GM12878 (cell line): ENCODE measurements around the gene ARL6. TPM values are rescaled to one million over a fixed set of nuclear protein-coding genes. Genes with fewer than 3 reads are reported as not detected.

Source experiments
- ATAC-seq: fragments of 200-7000 bp; cut with Tn5 transposase; 3 replicates; pipeline ENCODE4 v1.9.1; 2020; ENCODE audit warnings: mild to moderate bottlenecking, moderate library complexity
- BruUV-seq: library from RNA; stranded (reverse); fragments of 400-500 nt; replicated peaks from 2 replicates; lab custom pipeline; 2021; lab: Mats Ljungman, UMichigan
- CTCF ChIA-PET: fragments of 300-600 bp; sonication (Branson Sonifier 250); formaldehyde crosslinking; extraction: SDS; loops from one replicate; lab custom pipeline; 2021; ENCODE audit warnings: inconsistent platforms; lab: Yijun Ruan, JAX
- POLR2A ChIA-PET: fragments of 350-600 bp; formaldehyde crosslinking; extraction: SDS; loops from one replicate; lab custom pipeline; 2021; ENCODE audit warnings: inconsistent platforms; lab: Charles Lee
- RAD21 ChIA-PET: fragments of 300-600 bp; sonication (Branson Sonifier 250); formaldehyde crosslinking; loops from one replicate; lab custom pipeline; 2023; ENCODE audit warnings: antibody characterized with exemption; ENCODE audit not compliant: unreplicated experiment; lab: Charles Lee
- SMC1A ChIA-PET: fragments of 300-600 bp; sonication (Branson Sonifier 250); formaldehyde crosslinking; loops from one replicate; lab custom pipeline; 2023; ENCODE audit not compliant: unreplicated experiment, uncharacterized antibody; lab: Charles Lee
- DNase-seq: peaks from one replicate; pipeline ENCODE4 v3.0.0-alpha.2; 2011; ENCODE audit warnings: low read depth, low spot score
- FAIRE-seq: peaks from 3 replicates; lab custom pipeline; 2011; peaks lifted over from hg19 to GRCh38; lab: Jason Lieb, UNC
- H2AFZ ChIP-seq: 2 replicates; pipeline ENCODE4 v1.6.0; 2011; ENCODE audit warnings: low read depth, low read length, control low read depth; ENCODE audit not compliant: control insufficient read depth
- H3K27ac ChIP-seq: 2 replicates; pipeline ENCODE4 v1.5.1; 2011; ENCODE audit warnings: control low read depth; ENCODE audit not compliant: control insufficient read depth, insufficient read depth
- H3K27me3 ChIP-seq, 2 experiments: replicated peaks in 1 of 2; 2 replicates each; pipeline versions ENCODE4 v1.6.0 to v1.6.1; 2011; ENCODE audit warnings: low read length in 1 of 2; ENCODE audit not compliant: control insufficient read depth in 2 of 2, insufficient read depth in 2 of 2
- H3K36me3 ChIP-seq, 2 experiments: 2 replicates each; pipeline ENCODE4 v1.5.1; 2011; ENCODE audit warnings: low read length in 1 of 2; ENCODE audit not compliant: control insufficient read depth in 2 of 2, insufficient read depth in 2 of 2
- H3K4me1 ChIP-seq: 2 replicates; pipeline ENCODE4 v1.6.1; 2011; ENCODE audit warnings: mild to moderate bottlenecking, low read length, moderate library complexity, mixed read lengths; ENCODE audit not compliant: control insufficient read depth, insufficient read depth
- H3K4me2 ChIP-seq: 2 replicates; pipeline ENCODE4 v1.6.0; 2011; ENCODE audit warnings: control low read depth; ENCODE audit not compliant: control insufficient read depth, insufficient read depth
- H3K4me3 ChIP-seq: fragments of 200-600 bp; sonication (generic); 2 replicates; pipeline ENCODE4 v1.5.1; 2016
- H3K79me2 ChIP-seq: 2 replicates; pipeline ENCODE4 v1.6.0; 2011; ENCODE audit warnings: low read length; ENCODE audit not compliant: control insufficient read depth, insufficient read depth
- H3K9ac ChIP-seq: 2 replicates; pipeline ENCODE4 v1.8.0; 2011; ENCODE audit warnings: low read length, control low read depth, mixed read lengths; ENCODE audit not compliant: control insufficient read depth, insufficient read depth
- H3K9me3 ChIP-seq: replicated peaks from 3 replicates; pipeline ENCODE4 v1.5.1; 2011; ENCODE audit warnings: mild to moderate bottlenecking, low read length; ENCODE audit not compliant: control insufficient read depth, insufficient read depth
- H4K20me1 ChIP-seq: 2 replicates; pipeline ENCODE4 v1.6.0; 2011; ENCODE audit not compliant: control insufficient read depth, insufficient read depth
- CBFB ChIP-seq: IDR thresholded peaks from 2 replicates; pipeline ENCODE4 v1.6.1; 2016; ENCODE audit warnings: antibody characterized with exemption, low read depth
- DPF2 ChIP-seq: fragments of 450-650 bp; IDR thresholded peaks from 2 replicates; pipeline ENCODE4 v1.6.1; 2017; ENCODE audit warnings: mild to moderate bottlenecking
- EZH2 ChIP-seq: IDR thresholded peaks from 2 replicates; pipeline ENCODE4 v1.6.1; 2012; ENCODE audit warnings: low read depth, mild to moderate bottlenecking, control low read depth, inconsistent platforms, low read length, borderline replicate concordance; ENCODE audit not compliant: control insufficient read depth
- FOXK2 ChIP-seq: fragments of 450-650 bp; IDR thresholded peaks from 2 replicates; pipeline ENCODE4 v1.6.1; 2017; ENCODE audit warnings: mild to moderate bottlenecking, moderate library complexity
- GABPA ChIP-seq: IDR thresholded peaks from 2 replicates; pipeline ENCODE4 v1.6.1; 2014; ENCODE audit warnings: antibody characterized with exemption, low read depth, mild to moderate bottlenecking, inconsistent platforms
- MYB ChIP-seq: fragments of 150-350 bp; IDR thresholded peaks from 2 replicates; pipeline ENCODE4 v1.6.1; 2014; ENCODE audit warnings: mild to moderate bottlenecking, low read depth, low read length, borderline replicate concordance
- NFXL1 ChIP-seq: fragments of 450-650 bp; IDR thresholded peaks from 2 replicates; pipeline ENCODE4 v1.6.1; 2017; ENCODE audit warnings: antibody characterized with exemption, mild to moderate bottlenecking, borderline replicate concordance
- RUNX3 ChIP-seq: IDR thresholded peaks from 2 replicates; pipeline ENCODE4 v1.6.1; 2012; ENCODE audit warnings: low read length, inconsistent platforms
- SIX5 ChIP-seq: IDR thresholded peaks from 2 replicates; pipeline ENCODE4 v1.6.1; 2011; ENCODE audit warnings: mild to moderate bottlenecking, low read depth, low read length, moderate library complexity; ENCODE audit not compliant: severe bottlenecking
- SMARCA5 ChIP-seq: fragments of 450-650 bp; IDR thresholded peaks from 2 replicates; pipeline ENCODE4 v1.6.1; 2017; ENCODE audit warnings: mild to moderate bottlenecking
- STAT3 ChIP-seq: IDR thresholded peaks from 2 replicates; pipeline ENCODE4 v1.6.1; 2011; ENCODE audit warnings: low read depth, low read length, improper control_type of control experiment
- YY1 ChIP-seq: IDR thresholded peaks from 2 replicates; pipeline ENCODE4 v1.6.1; 2011; ENCODE audit warnings: low read depth, mild to moderate bottlenecking, low read length
- ZNF622 ChIP-seq: fragments of 450-650 bp; IDR thresholded peaks from 2 replicates; pipeline ENCODE4 v1.6.1; 2017; ENCODE audit warnings: mild to moderate bottlenecking, inconsistent platforms
- WGBS: methylation state at CpG from one replicate; pipeline ENCODE4 v1.1.6; 2016; ENCODE audit warnings: low lambda C conversion rate; ENCODE audit not compliant: insufficient replicate concordance, insufficient coverage; ENCODE audit errors: missing lambda C conversion rate; 5-methylcytosine and 5-hydroxymethylcytosine counted together
- in situ Hi-C: fragments of 300-500 bp; cut with MboI; formaldehyde crosslinking; loops from 9 replicates; pipeline ENCODE4 v1.14.3; 2018; ENCODE audit warnings: mixed read lengths
- intact Hi-C: fragments of 100-400 bp; cut with micrococcal nuclease; formaldehyde crosslinking; loops from one replicate; pipeline ENCODE4 v1.14.2; 2022; ENCODE audit not compliant: unreplicated experiment
- polyA plus RNA-seq, 11 experiments: library from polyadenylated mRNA; depleted of rRNA in 4 of 11; unstranded in 6 of 11; stranded (reverse) in 5 of 11; fragments of >200 nt; fragmentation: Nextera tagmentation in 4 of 11; fragmentation: Illumina TruSeq in 1 of 11; extraction: Ambion mirVana in 4 of 11; extraction: Trizol in 1 of 11; gene quantifications; 1 replicate in 1 of 11; 2 replicates in 10 of 11; pipeline versions ENCODE4 v1.2.1 to v1.2.3, GENCODE V29; 2011 to 2016; ENCODE audit warnings: inconsistent platforms in 2 of 11, missing spikeins in 2 of 11, low read depth in 1 of 11
- total RNA-seq, 4 experiments: library from RNA; depleted of rRNA in 3 of 4; stranded (reverse); fragments of >200 nt in 3 of 4; fragmentation: Illumina TruSeq in 1 of 4; extraction: Trizol in 1 of 4; gene quantifications; 2 replicates each; pipeline versions ENCODE4 v1.2.1 to v1.2.3, GENCODE V29; 2013 to 2021
- TF ChIP-seq, protein P1 (sequence below): fragments of 450-650 bp; formaldehyde crosslinking; IDR thresholded peaks from 2 replicates; pipeline ENCODE4 v1.5.0; 2022; ENCODE audit warnings: mild to moderate bottlenecking, missing genetic modification characterization
- TF ChIP-seq, protein P2 (sequence below): fragments of 450-650 bp; formaldehyde crosslinking; IDR thresholded peaks from 2 replicates; pipeline ENCODE4 v1.4.0; 2022; ENCODE audit warnings: mild to moderate bottlenecking, moderate library complexity
- TF ChIP-seq, protein P3 (sequence below), 3 experiments: IDR thresholded peaks in 2 of 3; conservative IDR thresholded peaks in 1 of 3; 2 replicates each; pipeline ENCODE4 v1.5.1; 2011; ENCODE audit warnings: low read depth in 3 of 3, low read length in 3 of 3, mild to moderate bottlenecking in 3 of 3, control low read depth in 2 of 3, moderate library complexity in 2 of 3, inconsistent platforms in 1 of 3, mixed read lengths in 1 of 3; ENCODE audit not compliant: control insufficient read depth in 2 of 3, insufficient read depth in 1 of 3; ENCODE audit errors: extremely low read depth in 1 of 3

The ARL6 gene
- total and polyA plus RNA-seq, 10 of the 15 experiments (the other 5 are each of a cell fraction or from before 2014, with no cell fraction given): 2.0 to 7.3 (median 4.3) TPM

DNA sequence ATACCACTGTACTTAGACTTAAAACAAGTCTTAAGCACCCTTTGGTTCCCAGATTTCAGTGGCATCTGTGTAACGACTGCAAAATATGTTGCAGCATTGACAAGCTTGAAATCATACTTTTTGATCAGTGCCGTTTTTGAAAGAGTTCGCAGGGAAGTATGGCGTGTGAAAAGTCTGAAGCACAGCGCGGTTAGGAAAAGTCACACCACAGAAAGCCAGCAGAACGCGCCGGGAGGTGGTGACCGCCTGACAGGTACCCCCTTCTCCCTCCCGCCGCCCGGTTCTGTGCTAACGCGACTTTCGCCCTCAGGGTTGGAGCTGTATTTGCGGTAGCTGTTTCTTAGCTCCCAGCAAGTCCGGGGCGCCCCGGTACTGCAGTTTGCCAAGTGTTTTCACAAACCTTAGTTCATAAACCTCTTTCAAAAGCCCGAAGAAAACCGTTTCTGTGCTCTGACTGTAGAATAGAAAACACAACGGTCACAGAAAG lies 56.8 kb downstream of the ARL6 start:
- peak overlapping the region; percentile 90 for H3K4me3 ChIP-seq
- TF ChIP-seq YY1 (no peak), SMARCA5 (no peak), ZNF622 (no peak), FOXK2 (no peak), GABPA (no peak), CBFB (no peak), DPF2 (no peak), STAT3 (no peak), SIX5 (no peak), MYB (no peak), EZH2 (no peak), RUNX3 (peak; percentile 10; the same call in 1 of the 2 replicates), NFXL1 (no peak)
- TF ChIP-seq, protein P1, sequence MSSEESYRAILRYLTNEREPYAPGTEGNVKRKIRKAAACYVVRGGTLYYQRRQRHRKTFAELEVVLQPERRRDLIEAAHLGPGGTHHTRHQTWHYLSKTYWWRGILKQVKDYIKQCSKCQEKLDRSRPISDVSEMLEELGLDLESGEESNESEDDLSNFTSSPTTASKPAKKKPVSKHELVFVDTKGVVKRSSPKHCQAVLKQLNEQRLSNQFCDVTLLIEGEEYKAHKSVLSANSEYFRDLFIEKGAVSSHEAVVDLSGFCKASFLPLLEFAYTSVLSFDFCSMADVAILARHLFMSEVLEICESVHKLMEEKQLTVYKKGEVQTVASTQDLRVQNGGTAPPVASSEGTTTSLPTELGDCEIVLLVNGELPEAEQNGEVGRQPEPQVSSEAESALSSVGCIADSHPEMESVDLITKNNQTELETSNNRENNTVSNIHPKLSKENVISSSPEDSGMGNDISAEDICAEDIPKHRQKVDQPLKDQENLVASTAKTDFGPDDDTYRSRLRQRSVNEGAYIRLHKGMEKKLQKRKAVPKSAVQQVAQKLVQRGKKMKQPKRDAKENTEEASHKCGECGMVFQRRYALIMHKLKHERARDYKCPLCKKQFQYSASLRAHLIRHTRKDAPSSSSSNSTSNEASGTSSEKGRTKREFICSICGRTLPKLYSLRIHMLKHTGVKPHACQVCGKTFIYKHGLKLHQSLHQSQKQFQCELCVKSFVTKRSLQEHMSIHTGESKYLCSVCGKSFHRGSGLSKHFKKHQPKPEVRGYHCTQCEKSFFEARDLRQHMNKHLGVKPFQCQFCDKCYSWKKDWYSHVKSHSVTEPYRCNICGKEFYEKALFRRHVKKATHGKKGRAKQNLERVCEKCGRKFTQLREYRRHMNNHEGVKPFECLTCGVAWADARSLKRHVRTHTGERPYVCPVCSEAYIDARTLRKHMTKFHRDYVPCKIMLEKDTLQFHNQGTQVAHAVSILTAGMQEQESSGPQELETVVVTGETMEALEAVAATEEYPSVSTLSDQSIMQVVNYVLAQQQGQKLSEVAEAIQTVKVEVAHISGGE (CRISPR knock-in tag): no peak
- TF ChIP-seq, protein P2, sequence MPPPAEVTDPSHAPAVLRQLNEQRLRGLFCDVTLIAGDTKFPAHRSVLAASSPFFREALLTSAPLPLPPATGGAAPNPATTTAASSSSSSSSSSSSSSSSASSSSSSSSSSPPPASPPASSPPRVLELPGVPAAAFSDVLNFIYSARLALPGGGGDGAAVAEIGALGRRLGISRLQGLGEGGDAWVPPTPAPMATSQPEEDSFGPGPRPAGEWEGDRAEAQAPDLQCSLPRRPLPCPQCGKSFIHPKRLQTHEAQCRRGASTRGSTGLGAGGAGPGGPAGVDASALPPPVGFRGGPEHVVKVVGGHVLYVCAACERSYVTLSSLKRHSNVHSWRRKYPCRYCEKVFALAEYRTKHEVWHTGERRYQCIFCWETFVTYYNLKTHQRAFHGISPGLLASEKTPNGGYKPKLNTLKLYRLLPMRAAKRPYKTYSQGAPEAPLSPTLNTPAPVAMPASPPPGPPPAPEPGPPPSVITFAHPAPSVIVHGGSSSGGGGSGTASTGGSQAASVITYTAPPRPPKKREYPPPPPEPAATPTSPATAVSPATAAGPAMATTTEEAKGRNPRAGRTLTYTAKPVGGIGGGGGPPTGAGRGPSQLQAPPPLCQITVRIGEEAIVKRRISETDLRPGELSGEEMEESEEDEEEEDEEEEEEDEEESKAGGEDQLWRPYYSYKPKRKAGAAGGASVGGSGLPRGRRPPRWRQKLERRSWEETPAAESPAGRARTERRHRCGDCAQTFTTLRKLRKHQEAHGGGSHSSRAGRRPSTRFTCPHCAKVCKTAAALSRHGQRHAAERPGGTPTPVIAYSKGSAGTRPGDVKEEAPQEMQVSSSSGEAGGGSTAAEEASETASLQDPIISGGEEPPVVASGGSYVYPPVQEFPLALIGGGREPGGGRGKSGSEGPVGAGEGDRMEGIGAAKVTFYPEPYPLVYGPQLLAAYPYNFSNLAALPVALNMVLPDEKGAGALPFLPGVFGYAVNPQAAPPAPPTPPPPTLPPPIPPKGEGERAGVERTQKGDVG: no peak
- TF ChIP-seq, protein P3, sequence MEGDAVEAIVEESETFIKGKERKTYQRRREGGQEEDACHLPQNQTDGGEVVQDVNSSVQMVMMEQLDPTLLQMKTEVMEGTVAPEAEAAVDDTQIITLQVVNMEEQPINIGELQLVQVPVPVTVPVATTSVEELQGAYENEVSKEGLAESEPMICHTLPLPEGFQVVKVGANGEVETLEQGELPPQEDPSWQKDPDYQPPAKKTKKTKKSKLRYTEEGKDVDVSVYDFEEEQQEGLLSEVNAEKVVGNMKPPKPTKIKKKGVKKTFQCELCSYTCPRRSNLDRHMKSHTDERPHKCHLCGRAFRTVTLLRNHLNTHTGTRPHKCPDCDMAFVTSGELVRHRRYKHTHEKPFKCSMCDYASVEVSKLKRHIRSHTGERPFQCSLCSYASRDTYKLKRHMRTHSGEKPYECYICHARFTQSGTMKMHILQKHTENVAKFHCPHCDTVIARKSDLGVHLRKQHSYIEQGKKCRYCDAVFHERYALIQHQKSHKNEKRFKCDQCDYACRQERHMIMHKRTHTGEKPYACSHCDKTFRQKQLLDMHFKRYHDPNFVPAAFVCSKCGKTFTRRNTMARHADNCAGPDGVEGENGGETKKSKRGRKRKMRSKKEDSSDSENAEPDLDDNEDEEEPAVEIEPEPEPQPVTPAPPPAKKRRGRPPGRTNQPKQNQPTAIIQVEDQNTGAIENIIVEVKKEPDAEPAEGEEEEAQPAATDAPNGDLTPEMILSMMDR (IDR thresholded peaks at IDR 0.05 in 2 of 3, conservative IDR thresholded peaks at IDR 0.05 in 1 of 3; ENCODE audit: control insufficient read depth in 2 of 3, extremely low read depth in 1 of 3, insufficient read depth in 1 of 3, low read depth in 3 of 3, low read length in 3 of 3): peak in 2 of 3 experiments; percentile 5 to 9; a peak in 1 of 6 replicates
- BruUV-seq: no TSS peak
- H3K27ac ChIP-seq: peak overlapping the region; percentile 47
- peak; percentile 73 for FAIRE-seq
- no peaks in the 10 kb centered on the region for H3K36me3 ChIP-seq
- H2AFZ ChIP-seq: peak overlapping the region; percentile 97
- ChIA-PET RAD21 (interaction anchor here (1.0 to 1.1 kb wide), 2 partner anchors 21 to 200 kb away, joined by 3 to 4 read pairs; no protein-coding TSS in a partner anchor), SMC1A (interaction anchor here (1.1 to 1.7 kb wide), 3 partner anchors 9 to 205 kb away, joined by 3 to 4 read pairs (median 3); no protein-coding TSS in a partner anchor), POLR2A (interaction anchor here (0.6 kb wide), 1 partner anchor 8 kb away, joined by 3 read pairs; no protein-coding TSS in a partner anchor), CTCF (interaction anchor here (0.5 to 1.9 kb wide), 3 partner anchors 21 to 202 kb away, joined by 3 to 7 read pairs (median 5); no protein-coding TSS in a partner anchor)
- H3K4me1 ChIP-seq: no peaks in the 10 kb centered on the region
- in situ Hi-C loops (no loop called here), intact Hi-C loops (no loop called here)
- H3K79me2 ChIP-seq: peaks cover 4% of the 10 kb centered on the region
- H3K4me2 ChIP-seq: peak overlapping the region; percentile 95
- H4K20me1 ChIP-seq: no peaks in the 10 kb centered on the region
- peak; percentile 54 for ATAC-seq
- no peaks in the 10 kb centered on the region for H3K27me3 ChIP-seq
- WGBS: under 1% methylated on average over 18 of the region's 23 CpGs
- DNase-seq: no peak
- H3K9me3 ChIP-seq: no peaks in the 10 kb centered on the region
- H3K9ac ChIP-seq: peak overlapping the region; percentile 75
